Left ventricle myocardium inferior (tissue), 1 donor: ENCODE results near the gene NOS1. TPM values are rescaled to one million over a fixed set of nuclear protein-coding genes. Genes with fewer than 3 reads are reported as not detected.
"Not testable (repeated sequence)": the region's sequence is repeated elsewhere in the genome, so short reads cannot be mapped to it uniquely, and the experiment has no call there.

Experiments used
- DNase-seq: peaks from one replicate; pipeline ENCODE4 v3.0.0-alpha.2; 2020
- H3K27ac ChIP-seq: fragments of 200-600 bp; replicated peaks from 2 replicates; pipeline ENCODE4 v1.8.0; 2021
- H3K27me3 ChIP-seq: fragments of 200-600 bp; 2 replicates; pipeline ENCODE4 v1.8.0; 2021; ENCODE audit warnings: low read depth
- H3K36me3 ChIP-seq: fragments of 200-600 bp; 2 replicates; pipeline ENCODE4 v1.8.0; 2021
- H3K4me1 ChIP-seq: fragments of 200-600 bp; 2 replicates; pipeline ENCODE4 v1.8.0; 2021
- H3K4me3 ChIP-seq: fragments of 200-600 bp; 2 replicates; pipeline ENCODE4 v1.8.0; 2021; ENCODE audit warnings: mild to moderate bottlenecking, moderate library complexity
- H3K9me3 ChIP-seq: fragments of 200-600 bp; replicated peaks from 2 replicates; pipeline ENCODE4 v1.8.0; 2021
- intact Hi-C: fragments of 100-400 bp; cut with micrococcal nuclease; formaldehyde crosslinking; loops from one replicate; pipeline ENCODE4 v1.11.0; 2022
- total RNA-seq: library from RNA; stranded (reverse); fragmentation: NEBNext Ultra II Directional; extraction: Animal tissue kit (Norgen Biotek cat#: 25700); gene quantifications from one replicate; pipeline ENCODE4 v1.2.1, GENCODE V29; 2021
- TF ChIP-seq, protein P1 (sequence below): fragments of 200-600 bp; IDR thresholded peaks from 2 replicates; pipeline ENCODE4 v1.8.0; 2021; ENCODE audit warnings: antibody characterized with exemption, mild to moderate bottlenecking, borderline replicate concordance
- donor health status: DM: no; HTN: yes; CAD: no; lungs with severe emphysema.

Gene NOS1
- total RNA-seq, 1 donor from 2014 or later = 0.22 TPM

DNA sequence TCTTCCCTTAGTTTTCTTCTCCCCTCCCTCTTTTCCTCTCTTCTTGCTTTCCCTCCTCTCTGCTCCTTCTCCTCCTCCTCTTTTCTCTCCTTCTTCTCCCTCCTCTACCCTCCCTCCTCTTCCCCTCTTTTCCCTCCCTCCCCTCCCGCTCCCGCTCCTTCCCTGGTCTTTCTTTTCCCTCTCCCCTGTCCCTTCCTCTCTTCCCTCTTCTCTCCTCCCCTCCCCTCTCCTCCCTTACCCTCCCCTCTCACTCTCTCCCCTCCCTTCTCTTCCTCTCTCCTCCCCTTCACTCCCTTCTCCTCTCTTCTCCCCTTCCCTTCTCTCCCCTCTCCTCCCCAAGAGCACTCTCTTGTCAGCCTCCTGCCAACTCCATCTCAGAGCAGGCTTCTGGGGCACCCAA lies 153.8 kb downstream of the NOS1 start:
- peaks cover 94% of the 10 kb centered on the region for H3K27me3 ChIP-seq
- no peak overlapping the region for H3K4me3 ChIP-seq
- intact Hi-C loops = no loop called here
- no peaks in the 10 kb centered on the region for H3K36me3 ChIP-seq
- TF ChIP-seq, protein P1, sequence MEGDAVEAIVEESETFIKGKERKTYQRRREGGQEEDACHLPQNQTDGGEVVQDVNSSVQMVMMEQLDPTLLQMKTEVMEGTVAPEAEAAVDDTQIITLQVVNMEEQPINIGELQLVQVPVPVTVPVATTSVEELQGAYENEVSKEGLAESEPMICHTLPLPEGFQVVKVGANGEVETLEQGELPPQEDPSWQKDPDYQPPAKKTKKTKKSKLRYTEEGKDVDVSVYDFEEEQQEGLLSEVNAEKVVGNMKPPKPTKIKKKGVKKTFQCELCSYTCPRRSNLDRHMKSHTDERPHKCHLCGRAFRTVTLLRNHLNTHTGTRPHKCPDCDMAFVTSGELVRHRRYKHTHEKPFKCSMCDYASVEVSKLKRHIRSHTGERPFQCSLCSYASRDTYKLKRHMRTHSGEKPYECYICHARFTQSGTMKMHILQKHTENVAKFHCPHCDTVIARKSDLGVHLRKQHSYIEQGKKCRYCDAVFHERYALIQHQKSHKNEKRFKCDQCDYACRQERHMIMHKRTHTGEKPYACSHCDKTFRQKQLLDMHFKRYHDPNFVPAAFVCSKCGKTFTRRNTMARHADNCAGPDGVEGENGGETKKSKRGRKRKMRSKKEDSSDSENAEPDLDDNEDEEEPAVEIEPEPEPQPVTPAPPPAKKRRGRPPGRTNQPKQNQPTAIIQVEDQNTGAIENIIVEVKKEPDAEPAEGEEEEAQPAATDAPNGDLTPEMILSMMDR = no peak
- DNase-seq = no peak
- no peaks in the 10 kb centered on the region for H3K9me3 ChIP-seq
- H3K27ac ChIP-seq = no peak overlapping the region
- H3K4me1 ChIP-seq = no peaks in the 10 kb centered on the region

DNA sequence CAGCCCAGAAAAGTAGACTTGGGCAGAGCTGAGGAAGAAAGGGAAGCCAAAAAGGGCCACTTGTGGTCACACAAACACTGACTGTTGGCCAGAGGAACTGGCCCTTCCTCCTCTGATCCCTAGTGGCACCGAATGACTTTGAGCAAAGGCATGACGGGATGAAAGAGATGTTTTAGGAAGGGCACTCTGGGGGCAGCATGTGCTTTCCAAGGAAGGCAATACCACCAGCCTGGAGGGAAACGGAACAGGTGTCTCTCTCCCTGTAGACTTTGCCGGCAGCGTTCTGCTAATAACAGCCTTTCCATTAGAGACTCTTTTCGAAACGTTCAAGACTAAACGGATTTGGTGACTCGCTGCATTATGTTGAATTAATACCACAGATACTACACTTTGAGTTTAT lies 158.9 kb downstream of the NOS1 start:
- no peak overlapping the region for H3K4me3 ChIP-seq
- no peak overlapping the region for H3K27ac ChIP-seq
- DNase-seq = no peak
- intact Hi-C loops = no loop called here
- no peaks in the 10 kb centered on the region for H3K4me1 ChIP-seq
- H3K27me3 ChIP-seq = peaks cover 85% of the 10 kb centered on the region
- no peaks in the 10 kb centered on the region for H3K9me3 ChIP-seq
- TF ChIP-seq, protein P1 = no peak
- no peaks in the 10 kb centered on the region for H3K36me3 ChIP-seq

DNA sequence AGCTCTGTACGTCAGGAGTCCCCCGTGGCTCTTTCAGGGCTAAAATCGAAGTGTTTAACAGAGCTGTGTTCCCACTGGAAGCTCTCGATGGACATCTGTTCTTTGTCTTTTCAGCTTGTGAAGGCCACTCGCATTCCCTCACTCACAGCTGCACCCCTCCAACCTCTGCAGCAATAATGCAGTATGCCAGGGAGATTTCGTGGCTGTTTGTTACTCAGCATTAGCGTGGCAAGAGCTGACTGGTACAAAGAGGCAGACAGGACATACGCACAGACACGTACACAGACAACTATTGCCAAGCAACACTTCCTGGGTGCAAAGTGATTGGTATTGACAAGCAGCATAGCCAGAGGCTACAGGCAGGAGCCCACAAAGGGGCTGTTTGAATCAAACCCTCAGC lies 159.4 kb downstream of the NOS1 start:
- peaks cover 85% of the 10 kb centered on the region for H3K27me3 ChIP-seq
- TF ChIP-seq, protein P1 = no peak
- no peak overlapping the region for H3K27ac ChIP-seq
- no peak overlapping the region for H3K4me3 ChIP-seq
- no peak for DNase-seq
- no peaks in the 10 kb centered on the region for H3K9me3 ChIP-seq
- no peaks in the 10 kb centered on the region for H3K4me1 ChIP-seq
- no peaks in the 10 kb centered on the region for H3K36me3 ChIP-seq
- intact Hi-C loops = no loop called here

DNA sequence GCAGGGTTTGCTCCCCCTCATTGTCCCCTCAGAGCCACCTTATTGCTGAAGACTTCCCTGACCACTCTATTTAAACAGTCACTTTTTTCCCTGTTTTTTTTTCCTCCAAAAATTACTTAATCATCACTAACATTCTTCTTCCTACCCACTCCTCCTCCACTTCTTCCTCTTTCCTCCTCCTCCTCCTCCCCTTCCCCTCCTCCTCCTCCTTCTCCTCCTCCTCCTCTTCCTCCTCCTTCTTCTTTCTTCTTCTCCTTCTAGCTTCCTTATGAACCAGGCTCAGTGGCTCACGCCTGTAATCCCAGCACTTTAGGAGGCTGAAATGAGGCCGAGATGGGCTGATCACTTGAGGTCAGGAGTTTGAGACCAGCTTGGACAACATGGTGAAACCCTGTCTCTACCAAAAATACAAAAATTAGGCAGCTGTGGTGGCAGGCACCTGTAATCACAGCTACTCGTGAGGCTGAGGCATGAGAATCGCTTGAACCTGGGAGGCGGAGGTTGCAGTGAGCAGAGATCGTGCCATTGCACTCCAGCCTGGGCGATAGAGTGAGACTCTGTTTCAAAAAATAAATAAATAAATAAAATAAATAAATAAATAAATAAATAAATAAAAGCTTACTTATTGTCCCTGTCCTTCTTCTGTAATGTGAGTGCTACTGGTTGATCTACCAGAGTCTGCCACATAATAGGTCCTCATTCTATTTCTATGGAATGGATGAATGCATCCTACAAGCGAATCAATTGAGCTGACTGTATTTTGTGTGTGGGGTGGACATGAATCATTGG lies 161.3 kb downstream of the NOS1 start:
- H3K27ac ChIP-seq, intact Hi-C loops, H3K4me1 ChIP-seq: not testable (repeated sequence)

DNA sequence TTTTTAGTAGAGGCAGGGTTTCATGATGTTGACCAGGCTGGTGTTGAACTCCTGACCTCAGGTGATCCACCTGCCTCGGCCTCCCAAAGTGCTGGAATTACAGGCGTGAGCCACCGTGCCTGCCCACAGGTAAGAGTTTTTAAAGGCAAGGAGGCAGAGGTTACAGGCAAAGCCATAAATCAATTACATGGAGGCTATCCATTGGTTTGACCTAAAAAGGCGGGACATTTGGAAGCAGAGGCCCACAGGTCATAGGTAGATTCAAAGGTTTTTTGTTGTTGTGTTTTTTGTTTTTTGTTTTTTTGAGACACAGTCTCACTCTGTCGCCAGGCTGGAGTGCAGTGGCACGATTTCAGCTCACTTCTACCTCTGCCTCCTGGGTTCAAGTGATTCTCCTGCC lies 165.1 kb downstream of the NOS1 start:
- H3K9me3 ChIP-seq, H3K4me1 ChIP-seq, H3K27ac ChIP-seq, intact Hi-C loops, DNase-seq, H3K4me3 ChIP-seq, H3K36me3 ChIP-seq: not testable (repeated sequence)
- peaks cover 38% of the 10 kb centered on the region for H3K27me3 ChIP-seq

More for the DNA sequence above, 161.3 kb downstream of the NOS1 start:
- DNase-seq, H3K36me3 ChIP-seq, H3K4me3 ChIP-seq, H3K9me3 ChIP-seq: not testable (repeated sequence)
- peaks cover 77% of the 10 kb centered on the region for H3K27me3 ChIP-seq

DNA sequence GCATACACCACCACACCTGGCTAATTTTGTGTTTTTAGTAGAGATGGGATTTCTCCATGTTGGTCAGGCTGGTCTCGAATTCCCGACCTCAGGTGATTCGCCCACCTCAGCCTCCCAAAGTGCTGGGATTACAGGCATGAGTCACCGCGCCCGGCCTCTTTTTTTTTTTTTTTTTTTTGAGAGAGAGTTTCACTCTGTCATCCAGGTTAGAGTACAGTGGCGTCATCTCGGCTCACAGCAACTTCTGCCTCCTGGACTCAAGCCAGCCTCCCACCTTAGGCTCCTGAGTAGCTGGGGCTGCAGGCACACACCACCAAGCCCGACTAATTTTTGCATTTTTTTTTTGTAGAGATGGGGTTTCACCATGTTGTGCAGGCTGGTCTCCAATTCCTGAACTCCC lies 166.4 kb downstream of the NOS1 start:
- H3K27ac ChIP-seq, H3K4me1 ChIP-seq, H3K4me3 ChIP-seq, H3K36me3 ChIP-seq, H3K9me3 ChIP-seq, intact Hi-C loops, DNase-seq: not testable (repeated sequence)
- peaks cover 28% of the 10 kb centered on the region for H3K27me3 ChIP-seq

DNA sequence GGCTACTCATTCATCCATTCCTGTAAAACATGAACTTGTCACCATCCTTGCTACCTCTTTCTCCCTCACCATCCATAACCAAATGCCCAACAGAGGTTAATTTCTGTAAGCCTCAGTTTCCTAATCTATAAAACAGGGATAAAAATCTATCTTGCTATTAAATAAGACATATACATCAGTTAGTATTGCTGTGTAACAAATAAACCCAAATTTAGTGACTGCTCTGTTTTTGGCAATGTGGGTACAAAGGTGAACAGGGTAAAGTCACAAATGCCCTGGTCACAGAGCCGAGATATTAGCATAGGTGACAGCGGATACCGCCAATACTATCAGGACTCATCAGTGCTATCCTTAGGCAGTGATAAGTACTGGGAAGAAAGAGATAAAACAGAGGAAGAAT lies 167.5 kb downstream of the NOS1 start:
- Histone ChIP-seq H3K4me1 (peaks cover 16% of the 10 kb centered on the region), H3K36me3 (no peaks in the 10 kb centered on the region), H3K9me3 (peaks cover 7% of the 10 kb centered on the region), H3K27me3 (peaks cover 26% of the 10 kb centered on the region), H3K27ac (no peak overlapping the region), H3K4me3 (no peak overlapping the region)
- DNase-seq = no peak
- TF ChIP-seq, protein P1 = no peak
- intact Hi-C loops = no loop called here

DNA sequence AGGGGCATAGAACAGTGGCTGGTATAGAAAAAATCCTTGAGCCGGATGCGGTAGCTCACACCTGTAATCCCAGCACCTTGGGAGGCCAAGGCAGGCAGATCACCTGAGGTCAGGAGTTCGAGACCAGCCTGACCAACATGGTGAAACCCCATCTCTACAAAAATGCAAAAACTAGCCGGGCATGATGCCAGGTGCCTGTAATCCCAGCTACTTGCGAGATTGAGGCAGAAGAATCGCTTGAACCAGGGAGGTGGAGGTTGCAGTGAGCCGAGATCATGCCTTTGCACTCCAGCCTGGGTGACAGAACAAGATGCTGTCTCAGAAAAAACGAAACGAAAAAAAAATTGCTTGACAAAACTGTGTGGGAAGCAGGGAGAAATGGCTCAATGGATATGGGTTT lies 168.8 kb downstream of the NOS1 start:
- H3K9me3 ChIP-seq, intact Hi-C loops, H3K4me3 ChIP-seq, H3K27ac ChIP-seq, DNase-seq, H3K36me3 ChIP-seq: not testable (repeated sequence)
- H3K4me1 ChIP-seq = peaks cover 21% of the 10 kb centered on the region
- H3K27me3 ChIP-seq = peaks cover 15% of the 10 kb centered on the region
